Measurements from ENCODE around the gene POP4. TPM values are rescaled to one million over a fixed set of nuclear protein-coding genes. Genes with fewer than 3 reads are reported as not detected.
A peak's percentile ranks its signal among the peaks of the same experiment; 100 is the strongest.
"Not testable (repeated sequence)": the region's sequence is repeated elsewhere in the genome, so short reads cannot be mapped to it uniquely, and the experiment has no call there.

The POP4 gene
- total RNA-seq, 2 experiments from 2014 or later: 86.8 to 94.4 TPM

DNA sequence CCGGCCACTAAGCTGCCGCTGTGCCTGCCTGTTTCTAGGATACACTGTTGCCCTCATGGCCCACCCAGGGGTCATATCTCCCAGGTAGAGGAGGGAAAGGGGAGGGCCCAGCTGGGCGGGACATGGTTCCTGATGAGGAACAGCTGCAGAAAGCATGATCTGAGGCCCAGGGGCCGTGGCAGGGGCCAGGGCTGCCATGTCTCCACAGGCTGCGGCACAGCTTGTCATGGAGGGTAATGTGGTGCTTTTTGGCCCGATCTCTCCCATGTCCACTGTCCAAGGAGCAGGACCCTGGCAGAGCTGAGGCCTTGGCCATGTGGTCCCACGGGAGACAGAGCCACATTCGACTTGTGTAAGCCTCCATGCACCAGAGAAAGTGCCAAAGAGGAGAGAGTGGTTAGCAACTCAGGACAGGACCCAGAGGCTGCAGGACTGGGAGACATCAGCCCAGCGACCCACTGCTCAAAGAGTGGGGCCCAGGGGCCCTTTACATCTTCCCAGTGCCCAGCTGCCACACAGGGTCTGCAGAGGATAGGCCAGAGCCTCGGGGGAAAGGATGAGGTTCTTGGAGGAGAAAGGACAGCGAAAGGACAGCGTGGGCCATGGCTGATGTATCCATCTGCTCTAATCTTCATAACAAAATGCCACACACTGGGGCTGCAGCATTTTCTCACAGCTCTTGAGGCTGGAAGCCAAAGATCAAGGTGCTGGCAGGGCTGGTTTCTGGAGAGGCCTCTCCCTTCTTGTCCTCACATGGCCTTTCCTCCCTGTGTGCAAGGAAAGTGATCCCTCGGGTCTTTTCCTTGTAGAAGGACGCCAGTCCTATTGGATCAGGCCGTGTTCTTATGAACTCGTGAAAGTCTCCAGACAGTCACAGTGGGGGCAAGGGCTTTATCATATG lies 11.5 kb downstream of the POP4 start:
- CTCF ChIA-PET: interaction anchor here (1.7 to 6.5 kb wide), 2 partner anchors 11 to 97 kb away, joined by 4 to 43 read pairs; partner anchors contain the start of genes C19orf12 and POP4
- DNase-seq: no peak
- POLR2A ChIA-PET: interaction anchor here (0.9 to 11.4 kb wide), 7 partner anchors 11 to 77 kb away, joined by 3 to 131 read pairs (median 4); partner anchors contain the start of gene POP4

DNA sequence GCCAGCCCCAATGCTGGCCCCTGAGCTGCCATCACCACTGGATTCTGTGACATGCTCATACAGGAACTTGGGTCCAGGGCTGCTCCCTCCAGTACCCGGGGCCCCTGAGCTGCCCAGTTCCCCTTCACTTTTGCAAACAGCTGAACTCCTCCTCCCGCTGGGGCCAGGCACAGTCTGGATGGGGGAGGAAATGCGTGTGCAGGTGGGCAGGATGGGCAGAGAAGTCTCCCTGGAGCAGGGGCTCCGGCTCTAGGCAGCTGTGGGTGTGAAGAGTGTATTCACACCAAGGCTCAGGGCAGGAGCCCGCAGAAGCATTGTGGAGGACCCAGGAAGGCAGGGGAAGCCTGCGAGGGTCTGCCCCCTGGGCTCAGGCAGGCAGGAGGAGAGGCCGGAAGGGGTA lies 12.4 kb downstream of the POP4 start:
- POLR2A ChIA-PET: interaction anchor here (1.3 to 11.4 kb wide), 3 partner anchors 12 to 72 kb away, joined by 3 to 131 read pairs (median 76); partner anchors contain the start of gene POP4
- Mint-ChIP-seq H3K4me1 (peaks cover 36% of the 10 kb centered on the region), H3K27ac (no peak overlapping the region)

More for the DNA sequence above, 11.5 kb downstream of the POP4 start:
- Mint-ChIP-seq H3K27ac (no peak overlapping the region), H3K9me3 (no peaks in the 10 kb centered on the region), H3K27me3 (no peaks in the 10 kb centered on the region), H3K4me1 (peaks cover 30% of the 10 kb centered on the region), H3K36me3 (ENCODE audit: low read depth) (peaks cover 39% of the 10 kb centered on the region), H3K4me3 (no peak overlapping the region)

DNA sequence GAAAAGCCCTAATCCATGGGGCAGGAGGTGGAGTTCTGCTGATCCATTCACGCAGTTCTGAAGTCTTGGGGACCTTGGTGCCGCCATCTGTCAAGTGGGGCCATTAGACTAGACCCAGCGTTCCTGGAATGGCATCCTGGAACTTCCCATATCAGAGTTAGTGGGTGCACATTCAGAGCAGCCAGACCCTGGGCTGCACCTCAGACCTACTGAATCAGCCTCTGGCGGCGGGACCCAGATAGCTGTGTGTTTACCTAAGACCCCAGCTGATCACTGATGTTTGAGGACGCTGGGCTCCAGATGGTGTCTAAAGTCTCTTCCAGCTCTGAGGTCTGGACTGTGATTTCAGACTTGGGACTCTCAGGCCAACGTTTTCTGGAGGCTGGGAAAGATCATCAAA lies 12.8 kb downstream of the POP4 start:
- Mint-ChIP-seq H3K36me3 (ENCODE audit: low read depth) (peaks cover 27% of the 10 kb centered on the region), H3K27ac (no peak overlapping the region), H3K27me3 (no peaks in the 10 kb centered on the region), H3K4me1 (peaks cover 40% of the 10 kb centered on the region), H3K9me3 (no peaks in the 10 kb centered on the region), H3K4me3 (no peak overlapping the region)
- ChIA-PET POLR2A (interaction anchor here (1.2 to 11.4 kb wide), 5 partner anchors 12 to 407 kb away, joined by 3 to 131 read pairs (median 76); partner anchors contain the start of genes C19orf12, PLEKHF1 and POP4), CTCF (interaction anchor here (1.4 to 9.7 kb wide), 5 partner anchors 8 to 96 kb away, joined by 3 to 95 read pairs (median 46); partner anchors contain the start of genes C19orf12 and PLEKHF1)
- no peak for DNase-seq

More for the DNA sequence above, 12.4 kb downstream of the POP4 start:
- Mint-ChIP-seq H3K27me3 (no peaks in the 10 kb centered on the region), H3K9me3 (no peaks in the 10 kb centered on the region), H3K4me3 (no peak overlapping the region), H3K36me3 (ENCODE audit: low read depth) (peaks cover 31% of the 10 kb centered on the region)
- no peak for DNase-seq
- CTCF ChIA-PET: interaction anchor here (4.3 to 9.7 kb wide), 4 partner anchors 8 to 97 kb away, joined by 43 to 95 read pairs (median 66); partner anchors contain the start of genes C19orf12 and PLEKHF1

DNA sequence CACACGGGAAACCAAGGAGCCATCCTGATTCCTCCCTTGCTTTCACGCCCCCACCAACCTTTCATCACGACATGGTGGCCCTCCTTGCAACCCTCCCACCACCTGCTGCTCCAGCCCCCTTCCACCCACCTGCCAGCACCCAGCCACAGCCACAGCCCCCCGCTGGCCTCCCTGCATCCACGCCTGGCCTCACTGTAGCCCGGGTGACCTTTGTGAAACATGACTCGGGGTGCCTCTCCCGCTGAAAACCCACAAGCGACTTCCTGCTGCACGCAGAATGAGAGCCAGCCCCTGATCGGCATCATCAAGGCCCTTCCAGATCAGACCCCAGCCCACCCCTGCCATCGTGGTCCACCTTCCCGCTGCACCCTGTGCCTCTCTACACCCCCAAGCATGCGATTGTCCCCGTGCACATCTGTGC lies 14.9 kb downstream of the POP4 start:
- peaks cover 10% of the 10 kb centered on the region for H3K36me3 Mint-ChIP-seq (ENCODE audit: low read depth)
- H3K27me3 Mint-ChIP-seq: no peaks in the 10 kb centered on the region
- POLR2A ChIA-PET: interaction anchor here (0.9 to 11.4 kb wide), 10 partner anchors 10 to 94 kb away, joined by 3 to 131 read pairs (median 11); partner anchors contain the start of genes C19orf12, PLEKHF1 and POP4
- H3K9me3 Mint-ChIP-seq: no peaks in the 10 kb centered on the region
- peaks cover 58% of the 10 kb centered on the region for H3K4me1 Mint-ChIP-seq
- CTCF ChIA-PET: interaction anchor here (1.4 to 9.7 kb wide), 7 partner anchors 11 to 94 kb away, joined by 4 to 95 read pairs (median 43); partner anchors contain the start of genes C19orf12, PLEKHF1 and POP4
- DNase-seq: peak; percentile 60
- H3K4me3 Mint-ChIP-seq: peak overlapping the region; percentile 29
- H3K27ac Mint-ChIP-seq: peak overlapping the region; percentile 97

DNA sequence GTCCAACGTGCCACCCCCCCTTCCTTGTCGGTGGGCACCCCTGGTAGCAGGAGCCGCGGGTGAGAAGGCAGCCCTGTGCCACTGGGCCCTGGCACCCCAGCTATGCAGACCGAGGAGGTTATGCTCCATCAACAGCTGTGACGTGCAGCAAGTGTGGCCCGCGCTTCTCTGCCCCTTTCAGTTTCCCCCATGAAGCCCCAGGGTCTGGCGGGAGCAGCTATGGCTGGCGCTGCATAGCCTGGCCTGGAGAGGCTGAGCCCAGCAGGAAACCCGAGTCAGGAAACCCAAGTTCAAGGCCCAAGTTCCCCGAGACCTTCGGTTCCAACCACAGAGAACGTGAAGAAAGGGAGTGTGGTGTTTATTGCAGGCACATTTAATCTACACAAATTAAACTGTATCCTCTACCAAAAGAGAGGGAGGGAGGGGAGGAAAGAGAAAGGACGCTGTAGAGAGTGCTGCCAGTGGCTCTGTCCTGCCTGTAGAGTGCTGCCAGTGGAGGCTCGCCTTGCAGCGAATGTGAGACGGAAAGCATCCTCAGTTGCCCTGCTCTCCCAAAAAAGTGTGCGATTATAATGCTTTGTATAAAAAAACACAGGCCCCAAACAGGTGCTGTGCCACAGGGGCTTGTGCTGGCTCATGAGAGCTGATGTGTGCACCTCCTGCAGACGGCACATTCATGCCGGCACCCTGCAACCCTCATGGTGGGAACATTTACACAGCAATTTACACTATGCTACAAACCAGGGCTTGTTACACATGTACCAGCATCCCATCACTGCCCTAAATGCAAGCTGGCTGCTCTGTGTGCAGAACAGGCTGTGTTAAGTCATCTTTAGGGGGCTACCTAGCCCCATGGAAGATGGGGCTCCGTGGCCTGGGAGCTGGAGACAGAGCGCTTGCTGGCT lies 16.3 kb downstream of the POP4 start:
- ChIA-PET CTCF (interaction anchor here (1.6 to 9.7 kb wide), 11 partner anchors 12 to 93 kb away, joined by 3 to 95 read pairs (median 20); partner anchors contain the start of genes C19orf12, PLEKHF1 and POP4), POLR2A (interaction anchor here (0.9 to 11.4 kb wide), 12 partner anchors 11 to 190 kb away, joined by 3 to 131 read pairs (median 12); partner anchors contain the start of genes C19orf12, PLEKHF1 and POP4)
- H3K9me3 Mint-ChIP-seq: no peaks in the 10 kb centered on the region
- peak overlapping the region; percentile 86 for H3K4me3 Mint-ChIP-seq
- H3K27ac Mint-ChIP-seq: peak overlapping the region; percentile 97
- H3K27me3 Mint-ChIP-seq: no peaks in the 10 kb centered on the region
- DNase-seq: peak; percentile 44
- peaks cover 65% of the 10 kb centered on the region for H3K4me1 Mint-ChIP-seq
- H3K36me3 Mint-ChIP-seq (ENCODE audit: low read depth): no peaks in the 10 kb centered on the region

DNA sequence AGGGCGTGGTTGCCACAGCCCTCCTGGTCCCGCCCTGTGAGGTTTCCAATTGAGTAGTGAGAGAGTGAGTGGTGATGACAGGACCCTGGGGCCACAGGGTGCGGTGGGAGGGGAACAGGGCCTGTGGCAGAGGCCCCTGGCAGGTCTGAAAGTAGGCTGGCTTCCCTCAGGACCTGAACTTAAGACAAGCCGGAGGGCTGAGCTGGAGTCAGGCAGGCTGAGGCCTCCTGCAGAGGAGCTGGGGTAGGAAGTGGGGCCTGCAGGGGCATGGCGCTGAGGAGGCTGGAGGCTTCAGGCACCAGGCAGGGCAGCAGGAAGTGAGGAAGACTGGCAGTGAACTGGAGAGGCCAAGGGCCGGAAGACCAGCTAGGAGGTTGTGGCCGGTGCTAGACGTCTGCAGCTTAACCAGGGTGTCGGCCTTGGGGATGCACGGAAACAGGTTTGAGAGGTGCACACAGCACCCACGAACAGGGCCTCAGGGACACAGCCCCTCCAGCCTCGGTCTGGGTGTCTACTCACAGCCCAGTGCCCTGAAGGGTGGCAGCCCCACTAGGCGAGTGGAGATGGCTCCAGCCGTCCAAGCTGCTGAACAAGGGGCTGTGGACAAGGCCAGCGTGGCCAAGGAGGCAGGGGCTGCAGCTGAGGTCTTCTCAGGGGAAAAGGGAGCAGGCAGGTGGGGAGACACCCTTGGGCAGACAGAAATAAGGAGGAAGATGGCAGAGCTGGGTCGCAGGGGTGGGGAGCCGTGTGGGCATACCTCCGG lies 17.8 kb downstream of the POP4 start:
- peak; percentile 81 for DNase-seq
- Mint-ChIP-seq H3K9me3 (no peaks in the 10 kb centered on the region), H3K27ac (peak overlapping the region; percentile 97), H3K4me1 (peaks cover 68% of the 10 kb centered on the region), H3K4me3 (peak overlapping the region; percentile 86), H3K36me3 (ENCODE audit: low read depth) (no peaks in the 10 kb centered on the region), H3K27me3 (no peaks in the 10 kb centered on the region)
- POLR2A ChIA-PET: interaction anchor here (1.3 to 11.4 kb wide), 14 partner anchors 9 to 318 kb away, joined by 4 to 131 read pairs (median 9); partner anchors contain the start of genes C19orf12, PLEKHF1, POP4 and URI1
- CTCF ChIA-PET: interaction anchor here (0.9 to 9.7 kb wide), 14 partner anchors 9 to 91 kb away, joined by 3 to 95 read pairs (median 9); partner anchors contain the start of genes C19orf12, PLEKHF1 and POP4

DNA sequence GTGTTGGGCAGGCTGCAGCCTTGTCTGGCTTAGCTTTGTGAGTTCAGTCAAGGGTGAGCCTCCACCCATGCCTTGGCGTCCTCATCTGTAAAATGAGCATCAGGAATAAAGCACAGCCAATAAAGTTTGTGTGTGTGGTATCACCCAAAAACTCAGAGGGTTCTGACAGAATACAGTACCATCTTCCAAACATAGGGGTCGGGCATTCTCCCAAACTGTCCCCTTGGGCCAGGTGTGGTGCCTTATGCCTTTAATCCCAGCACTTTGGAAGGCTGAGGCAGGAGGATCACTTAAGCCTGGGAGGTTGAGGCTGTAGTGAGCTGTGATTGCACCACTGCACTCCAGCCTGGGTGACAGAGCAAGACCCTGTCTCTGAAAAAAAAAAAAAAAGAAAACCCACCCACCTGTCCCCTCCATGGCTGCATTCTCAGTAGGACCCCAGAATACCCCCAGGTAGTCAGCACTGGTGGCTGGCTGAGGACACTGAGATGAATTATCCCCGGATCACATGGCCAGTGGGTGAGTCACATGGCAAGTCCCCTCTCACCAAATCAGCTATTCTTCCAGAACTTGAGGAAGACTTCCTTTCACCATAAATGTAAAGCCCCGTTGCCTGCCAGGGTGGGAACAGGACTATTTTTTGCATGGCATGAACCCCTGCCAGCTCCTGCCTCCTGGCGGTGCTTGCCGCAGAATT lies 18.6 kb downstream of the POP4 start:
- no peak for DNase-seq
- Mint-ChIP-seq H3K27me3 (no peaks in the 10 kb centered on the region), H3K27ac (peak overlapping the region; percentile 97), H3K9me3 (no peaks in the 10 kb centered on the region), H3K36me3 (ENCODE audit: low read depth) (no peaks in the 10 kb centered on the region), H3K4me3 (peak overlapping the region; percentile 86), H3K4me1 (peaks cover 68% of the 10 kb centered on the region)
- ChIA-PET POLR2A (interaction anchor here (1.3 to 11.4 kb wide), 14 partner anchors 9 to 317 kb away, joined by 4 to 131 read pairs (median 9); partner anchors contain the start of genes C19orf12, PLEKHF1, POP4 and URI1), CTCF (interaction anchor here (0.8 to 9.7 kb wide), 15 partner anchors 10 to 90 kb away, joined by 3 to 95 read pairs (median 8); partner anchors contain the start of genes C19orf12, PLEKHF1 and POP4)

DNA sequence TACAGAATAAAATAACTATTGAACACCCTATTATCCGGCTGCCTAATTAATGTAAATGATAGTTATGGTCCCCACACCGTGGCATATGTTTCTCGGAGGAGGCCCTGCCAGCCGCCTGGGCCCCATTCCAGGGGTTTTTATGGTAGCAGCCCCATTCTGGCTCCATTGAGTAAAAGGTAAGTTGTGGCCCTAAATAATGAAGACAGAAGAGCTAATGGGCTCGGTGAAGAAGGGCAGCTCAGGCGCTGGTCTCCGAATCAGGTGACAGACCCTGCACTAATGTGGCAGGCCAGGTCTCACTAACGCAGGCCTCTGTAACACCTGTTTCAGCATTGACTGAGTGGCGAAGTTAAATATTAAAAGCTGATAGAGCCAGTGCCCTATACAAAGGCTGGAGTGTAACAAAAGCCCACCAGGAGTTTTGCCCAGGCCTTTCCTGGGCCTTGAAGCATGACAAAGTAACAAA lies 19.1 kb downstream of the POP4 start:
- Mint-ChIP-seq H3K27ac (peak overlapping the region; percentile 97), H3K36me3 (ENCODE audit: low read depth) (no peaks in the 10 kb centered on the region), H3K4me3 (peak overlapping the region; percentile 86), H3K27me3 (no peaks in the 10 kb centered on the region), H3K9me3 (no peaks in the 10 kb centered on the region), H3K4me1 (peaks cover 65% of the 10 kb centered on the region)
- POLR2A ChIA-PET: interaction anchor here (1.4 to 11.4 kb wide), 9 partner anchors 9 to 89 kb away, joined by 5 to 131 read pairs (median 14); partner anchors contain the start of genes C19orf12, PLEKHF1 and POP4
- CTCF ChIA-PET: interaction anchor here (0.8 to 9.7 kb wide), 9 partner anchors 10 to 91 kb away, joined by 4 to 95 read pairs (median 8); partner anchors contain the start of genes PLEKHF1 and POP4
- DNase-seq: no peak

DNA sequence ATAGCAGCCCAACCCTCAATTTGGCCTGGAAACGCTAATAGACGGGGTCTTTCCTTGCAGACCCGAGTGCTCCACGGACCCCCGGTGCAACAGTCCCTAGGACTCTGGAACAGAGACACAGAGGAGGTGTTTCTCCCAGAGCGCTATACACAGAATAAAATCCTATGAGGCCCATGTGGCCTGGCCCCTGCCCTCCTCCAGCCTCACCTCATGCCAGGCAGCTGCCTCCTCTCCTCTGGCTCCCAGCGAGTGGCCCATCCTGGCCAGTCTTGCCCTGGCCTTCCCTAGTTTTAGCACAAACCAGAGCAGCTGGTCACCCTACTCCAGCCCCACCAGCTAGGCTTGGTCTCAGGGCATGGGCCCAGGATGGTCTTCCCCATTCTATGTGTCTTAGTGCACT lies 20.3 kb downstream of the POP4 start:
- POLR2A ChIA-PET: interaction anchor here (1.1 to 11.4 kb wide), 4 partner anchors 16 to 42 kb away, joined by 5 to 131 read pairs (median 65); partner anchors contain the start of genes PLEKHF1 and POP4
- no peak for DNase-seq
- Mint-ChIP-seq H3K4me1 (peaks cover 53% of the 10 kb centered on the region), H3K27me3 (no peaks in the 10 kb centered on the region), H3K27ac (no peak overlapping the region), H3K9me3 (no peaks in the 10 kb centered on the region), H3K36me3 (ENCODE audit: low read depth) (no peaks in the 10 kb centered on the region), H3K4me3 (no peak overlapping the region)
- CTCF ChIA-PET: interaction anchor here (2.4 to 9.7 kb wide), 4 partner anchors 16 to 90 kb away, joined by 8 to 95 read pairs (median 58); partner anchors contain the start of gene PLEKHF1

DNA sequence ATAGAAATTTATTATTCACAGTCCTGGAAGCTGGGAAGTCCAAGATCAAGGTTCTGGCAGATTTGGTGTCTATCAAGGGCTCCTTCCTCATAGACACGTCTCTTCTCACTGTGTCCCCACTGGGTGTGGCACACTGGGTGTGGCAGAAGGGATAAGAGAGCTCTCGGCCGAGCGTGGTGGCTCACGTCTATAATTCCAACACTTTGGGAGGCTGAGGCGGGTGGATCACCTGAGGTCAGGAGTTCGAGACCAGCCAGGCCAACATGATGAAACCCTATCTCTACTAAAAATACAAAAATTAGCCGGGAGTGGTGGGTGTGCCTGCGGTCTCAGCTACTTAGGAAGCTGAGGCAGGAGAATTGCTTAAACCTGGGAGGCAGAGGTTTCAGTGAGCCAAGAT lies 20.7 kb downstream of the POP4 start:
- DNase-seq; H3K36me3 Mint-ChIP-seq (ENCODE audit: low read depth); H3K9me3 Mint-ChIP-seq; H3K4me3 Mint-ChIP-seq; H3K27me3 Mint-ChIP-seq; H3K27ac Mint-ChIP-seq: not testable (repeated sequence)
- H3K4me1 Mint-ChIP-seq: peaks cover 49% of the 10 kb centered on the region
- ChIA-PET POLR2A (interaction anchor here (1.1 to 11.4 kb wide), 3 partner anchors 20 to 46 kb away, joined by 6 to 131 read pairs (median 6); partner anchors contain the start of gene POP4), CTCF (interaction anchor here (1.0 to 9.7 kb wide), 5 partner anchors 16 to 90 kb away, joined by 3 to 95 read pairs (median 8); partner anchors contain the start of gene PLEKHF1)
